Activated T-helper 2 cell treated with anti-CD3 and anti-CD28 coated beads, Interferon-gamma antibody, Interleukin-2, Interleukin-4, amounts not matched to agents 10 μg/mL and 5 μg/mL and 100 μg/mL, durations not matched to agents 14 hours and 24 hours and 36 hours (primary cell): ENCODE measurements around the gene NGDN. TPM values are rescaled to one million over a fixed set of nuclear protein-coding genes. Genes with fewer than 3 reads are reported as not detected.
A peak's percentile ranks its signal among the peaks of the same experiment; 100 is the strongest.
"Not testable (repeated sequence)": the region's sequence is repeated elsewhere in the genome, so short reads cannot be mapped to it uniquely, and the experiment has no call there.

Experiments
- DNase-seq: peaks from one replicate; pipeline ENCODE4 v3.0.0; 2021; ENCODE audit warnings: low spot score
- H3K27ac Mint-ChIP-seq: one replicate; pipeline ENCODE4 v1.8.0; 2021; ENCODE audit warnings: mixed read lengths
- H3K27me3 Mint-ChIP-seq: one replicate; pipeline ENCODE4 v1.8.0; 2021; ENCODE audit warnings: low read depth, mixed read lengths
- H3K36me3 Mint-ChIP-seq: one replicate; pipeline ENCODE4 v1.8.0; 2021; ENCODE audit warnings: low read depth, mixed read lengths
- H3K4me1 Mint-ChIP-seq: one replicate; pipeline ENCODE4 v1.8.0; 2021; ENCODE audit warnings: low read depth, mixed read lengths
- H3K4me3 Mint-ChIP-seq: one replicate; pipeline ENCODE4 v1.8.0; 2021; ENCODE audit warnings: low read depth, mild to moderate bottlenecking, moderate library complexity, mixed read lengths
- H3K9me3 Mint-ChIP-seq: one replicate; pipeline ENCODE4 v1.8.0; 2021; ENCODE audit warnings: mixed read lengths
- intact Hi-C: fragments of 100-400 bp; cut with micrococcal nuclease; formaldehyde crosslinking; loops from one replicate; pipeline ENCODE4 v1.15.1; 2023
- total RNA-seq: library from RNA; stranded (reverse); gene quantifications from 2 replicates; pipeline ENCODE4 v1.2.3, GENCODE V29; 2022

NGDN gene
- 65.6 and 65.7 TPM in 2 replicates for total RNA-seq

DNA sequence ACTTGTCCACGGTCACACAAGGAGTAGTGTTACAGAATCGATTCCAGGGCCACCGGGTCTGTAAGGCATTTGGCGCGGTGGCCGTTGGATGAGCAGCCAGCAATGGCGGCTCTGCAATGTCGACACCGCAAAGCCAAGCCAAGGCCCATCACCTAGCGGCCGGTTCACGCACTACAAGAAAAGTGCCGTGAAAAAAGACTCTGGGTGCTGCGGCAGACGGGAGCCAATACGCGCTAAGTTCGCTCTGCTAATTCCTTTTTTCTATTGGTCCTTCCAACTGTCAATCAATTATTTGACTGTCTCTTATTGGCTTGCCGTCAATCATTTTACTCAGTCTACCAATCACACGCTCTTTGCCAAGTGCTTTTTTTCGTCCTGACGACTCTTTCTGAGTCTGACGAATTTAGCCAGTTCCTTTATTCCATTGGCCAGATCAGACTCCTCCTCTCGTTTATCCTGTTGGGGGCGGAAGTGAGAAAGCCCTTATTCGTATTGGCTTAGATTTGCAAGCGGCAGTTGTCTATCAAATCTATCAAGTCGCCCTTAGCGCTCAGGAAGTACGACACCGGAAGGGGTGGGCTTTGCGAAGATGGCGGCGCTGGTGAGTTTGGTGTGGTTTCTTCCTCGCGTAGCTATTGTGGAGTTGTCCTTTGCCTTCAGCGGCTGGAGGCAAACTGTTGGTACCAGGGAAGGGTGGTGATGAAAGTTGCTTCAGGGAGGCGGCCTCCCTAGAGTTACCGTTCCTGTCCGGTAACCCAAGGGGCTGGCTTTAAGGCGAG is at the start of gene NGDN:
TSS of gene NGDN (plus strand) at position 577 of the 779 bp plus-strand sequence. CDS start at position 590, 13 bp downstream.
- Mint-ChIP-seq H3K36me3 (peaks cover 31% of the 10 kb centered on the region), H3K27ac (peak within 1 kb of the TSS; percentile 52), H3K27me3 (no peaks in the 10 kb centered on the region), H3K9me3 (no peaks in the 10 kb centered on the region), H3K4me1 (peaks cover 10% of the 10 kb centered on the region), H3K4me3 (no peak within 1 kb of the TSS)
- DNase-seq, result peak; percentile 91
- intact Hi-C loops, result loop anchor here (1.0 kb wide), 2 partner anchors 86 to 148 kb away; partner anchors contain the start of gene PABPN1

GRCh38 chr14:23421594-23421993 is 47.9 kb upstream of the NGDN start:
- Mint-ChIP-seq H3K27me3 (no peaks in the 10 kb centered on the region), H3K9me3 (no peaks in the 10 kb centered on the region), H3K4me3 (no peak overlapping the region), H3K36me3 (no peaks in the 10 kb centered on the region), H3K4me1 (peaks cover 11% of the 10 kb centered on the region), H3K27ac (peak overlapping the region; percentile 1)
- DNase-seq, result no peak
- intact Hi-C loops, result no loop called here

DNA sequence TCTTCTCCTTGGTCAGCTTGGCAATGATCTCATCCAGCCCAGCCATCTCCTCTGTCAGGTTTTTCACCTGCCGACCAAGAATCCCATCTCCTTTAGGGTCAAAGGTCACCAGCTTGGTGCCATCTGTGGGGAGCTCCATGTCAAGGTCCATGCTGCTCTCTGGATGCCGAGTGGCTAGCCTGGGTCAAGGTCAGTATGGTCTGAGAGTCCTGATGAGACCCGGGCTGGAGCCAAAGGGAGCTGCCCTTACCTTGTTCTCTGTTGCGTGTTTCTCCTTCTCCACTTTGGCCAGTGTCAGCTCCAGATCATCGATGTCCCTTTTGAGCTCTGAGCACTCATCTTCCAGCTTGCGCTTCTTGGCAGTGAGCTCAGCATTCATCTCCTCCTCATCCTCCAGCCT is 45.8 kb upstream of the NGDN start:
- Mint-ChIP-seq H3K9me3 (no peaks in the 10 kb centered on the region), H3K4me1 (peaks cover 11% of the 10 kb centered on the region), H3K27me3 (no peaks in the 10 kb centered on the region), H3K36me3 (no peaks in the 10 kb centered on the region), H3K4me3 (no peak overlapping the region), H3K27ac (no peak overlapping the region)
- intact Hi-C loops, result no loop called here
- no peak for DNase-seq

DNA sequence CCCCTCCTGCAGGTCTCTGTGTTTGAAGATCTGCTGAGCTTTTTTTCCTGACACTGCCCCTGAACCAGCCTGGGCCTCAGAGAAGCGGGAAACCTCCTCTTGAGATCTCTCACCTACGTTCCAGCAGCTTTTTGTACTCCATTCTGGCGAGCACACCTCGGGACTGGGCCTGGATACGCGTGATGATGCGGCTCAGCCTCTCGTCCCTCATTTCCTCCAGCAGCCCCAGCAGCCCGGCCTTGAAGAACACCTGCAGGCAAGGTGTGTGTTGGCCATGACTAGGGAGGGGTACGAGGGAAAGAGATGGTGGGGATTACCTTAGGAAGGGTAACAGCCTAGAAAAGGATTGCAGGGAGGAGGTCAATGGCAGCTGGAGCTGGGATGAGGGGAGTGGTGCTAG is 44.3 kb upstream of the NGDN start:
- H3K9me3 Mint-ChIP-seq, result no peaks in the 10 kb centered on the region

DNA sequence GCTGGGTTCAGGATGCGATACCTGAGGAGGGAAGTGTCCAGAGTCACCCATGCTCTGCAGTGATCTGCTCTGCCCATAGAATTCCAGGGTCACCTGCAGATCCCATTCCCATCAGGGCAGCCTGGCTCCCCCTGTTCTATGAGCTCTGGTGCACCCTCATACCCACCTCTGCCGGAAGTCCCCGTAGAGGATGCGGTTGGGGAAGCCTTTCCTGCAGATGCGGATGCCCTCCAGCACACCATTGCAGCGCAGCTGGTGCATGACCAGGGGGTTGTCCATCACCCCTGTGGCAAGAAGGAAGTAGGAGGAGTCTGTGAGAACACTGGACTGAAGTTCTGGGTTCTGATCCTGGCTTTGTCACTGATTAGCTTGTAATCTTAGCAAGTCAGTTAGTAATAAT is 43.7 kb upstream of the NGDN start:
- H3K36me3 Mint-ChIP-seq, H3K4me3 Mint-ChIP-seq, H3K9me3 Mint-ChIP-seq, H3K27ac Mint-ChIP-seq, DNase-seq, H3K27me3 Mint-ChIP-seq, intact Hi-C loops: not testable (repeated sequence)
- peaks cover 10% of the 10 kb centered on the region for H3K4me1 Mint-ChIP-seq

More for the DNA sequence above, 44.3 kb upstream of the NGDN start:
- intact Hi-C loops, result no loop called here
- no peak overlapping the region for H3K27ac Mint-ChIP-seq
- DNase-seq, result no peak
- H3K36me3 Mint-ChIP-seq, result no peaks in the 10 kb centered on the region
- H3K27me3 Mint-ChIP-seq, result no peaks in the 10 kb centered on the region
- peaks cover 11% of the 10 kb centered on the region for H3K4me1 Mint-ChIP-seq
- no peak overlapping the region for H3K4me3 Mint-ChIP-seq

DNA sequence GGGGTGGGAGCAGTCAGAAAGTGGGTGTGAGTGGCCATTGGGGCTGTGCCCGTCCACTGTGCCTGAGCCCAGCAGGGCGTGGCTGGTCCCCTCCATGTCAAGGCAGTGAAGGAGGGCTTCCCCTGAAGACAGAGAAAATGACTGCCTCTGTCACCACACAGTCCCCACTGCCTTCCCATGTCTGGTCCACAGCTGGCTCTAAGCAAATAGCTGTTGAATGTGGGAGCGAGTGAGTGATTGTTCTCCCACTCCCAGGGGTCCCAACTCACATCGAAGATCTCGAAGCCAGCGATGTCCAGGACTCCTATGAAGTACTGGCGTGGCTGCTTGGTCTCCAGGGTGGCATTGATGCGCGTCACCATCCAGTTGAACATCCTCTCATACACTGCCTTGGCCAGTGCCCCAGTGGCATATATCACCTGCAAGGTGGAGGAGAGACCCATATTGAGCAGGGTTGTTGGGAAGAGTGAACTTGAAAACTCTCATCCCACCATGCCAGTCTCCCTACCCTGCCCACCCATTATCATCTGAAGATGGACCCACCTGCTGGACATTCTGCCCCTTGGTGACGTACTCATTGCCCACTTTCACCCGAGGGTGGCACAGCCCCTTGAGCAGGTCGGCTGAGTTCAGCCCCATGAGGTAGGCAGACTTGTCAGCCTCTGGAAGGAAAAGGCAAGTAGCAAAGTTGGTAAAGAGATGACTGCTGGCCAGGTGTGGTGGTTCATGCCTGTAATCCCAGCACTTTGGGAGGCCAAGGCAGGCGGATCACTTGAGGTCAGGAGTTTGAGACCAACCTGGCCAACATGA is 40.6 kb upstream of the NGDN start:
- Mint-ChIP-seq H3K27ac (no peak overlapping the region), H3K4me3 (no peak overlapping the region), H3K9me3 (no peaks in the 10 kb centered on the region), H3K4me1 (no peaks in the 10 kb centered on the region), H3K36me3 (no peaks in the 10 kb centered on the region), H3K27me3 (no peaks in the 10 kb centered on the region)
- no peak for DNase-seq
- intact Hi-C loops, result no loop called here

DNA sequence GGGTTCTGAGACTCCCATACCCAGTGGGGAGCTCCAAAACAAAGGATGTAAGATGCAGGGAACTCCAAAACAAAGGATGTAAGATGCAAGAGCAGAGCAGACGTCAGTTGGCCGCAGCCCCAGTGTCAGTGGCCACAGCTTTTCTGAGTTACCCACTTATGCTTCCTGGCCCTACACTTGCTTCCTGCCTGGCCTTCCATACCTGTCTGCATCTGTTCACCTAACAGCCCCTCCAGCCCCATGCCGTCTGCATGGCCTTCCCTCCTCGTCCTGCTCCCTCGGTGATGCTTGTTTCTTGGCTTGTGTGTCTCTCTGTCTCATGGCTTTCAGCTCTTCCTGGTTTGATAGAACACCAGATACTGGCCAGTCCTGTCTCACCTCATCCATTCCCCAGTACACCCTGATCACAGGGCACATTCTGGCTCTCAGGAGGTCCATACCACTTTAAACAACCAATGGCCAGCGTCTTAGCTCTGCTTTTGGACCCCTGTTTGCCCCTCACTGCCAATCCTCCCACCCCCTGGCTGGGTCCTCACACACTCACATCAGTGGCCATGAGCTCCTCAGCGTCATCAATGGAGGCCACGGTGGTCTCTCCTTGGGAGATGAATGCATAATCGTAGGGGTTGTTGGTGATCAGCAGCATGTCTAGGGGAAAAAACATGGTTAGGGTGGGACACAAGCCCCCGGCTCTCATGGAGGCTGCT is 39.3 kb upstream of the NGDN start:
- no peaks in the 10 kb centered on the region for H3K36me3 Mint-ChIP-seq
- no peak overlapping the region for H3K27ac Mint-ChIP-seq
- no peaks in the 10 kb centered on the region for H3K9me3 Mint-ChIP-seq
- H3K4me3 Mint-ChIP-seq, result no peak overlapping the region
- no peaks in the 10 kb centered on the region for H3K4me1 Mint-ChIP-seq
- no peaks in the 10 kb centered on the region for H3K27me3 Mint-ChIP-seq
- DNase-seq, result no peak
- intact Hi-C loops, result no loop called here

DNA sequence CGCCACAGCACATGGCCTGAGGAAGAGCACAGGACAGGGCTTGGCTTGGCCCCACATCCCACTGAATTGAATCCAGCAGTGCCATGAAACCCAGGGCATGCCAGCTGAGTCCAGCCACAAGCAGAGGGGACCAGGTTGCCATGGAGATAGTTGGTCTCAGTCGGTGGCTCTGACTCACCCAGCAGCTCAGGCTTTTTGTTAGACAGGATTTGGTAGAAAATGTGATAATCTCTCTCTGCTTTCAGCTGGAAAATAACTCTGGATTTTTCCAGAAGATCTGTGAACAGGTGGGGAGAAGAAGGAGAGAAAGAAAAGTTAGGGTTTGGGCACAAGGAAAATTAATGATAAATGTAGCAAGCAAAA is 38.8 kb upstream of the NGDN start:
- no peaks in the 10 kb centered on the region for H3K36me3 Mint-ChIP-seq
- H3K4me1 Mint-ChIP-seq, result no peaks in the 10 kb centered on the region
- H3K9me3 Mint-ChIP-seq, result no peaks in the 10 kb centered on the region

DNA sequence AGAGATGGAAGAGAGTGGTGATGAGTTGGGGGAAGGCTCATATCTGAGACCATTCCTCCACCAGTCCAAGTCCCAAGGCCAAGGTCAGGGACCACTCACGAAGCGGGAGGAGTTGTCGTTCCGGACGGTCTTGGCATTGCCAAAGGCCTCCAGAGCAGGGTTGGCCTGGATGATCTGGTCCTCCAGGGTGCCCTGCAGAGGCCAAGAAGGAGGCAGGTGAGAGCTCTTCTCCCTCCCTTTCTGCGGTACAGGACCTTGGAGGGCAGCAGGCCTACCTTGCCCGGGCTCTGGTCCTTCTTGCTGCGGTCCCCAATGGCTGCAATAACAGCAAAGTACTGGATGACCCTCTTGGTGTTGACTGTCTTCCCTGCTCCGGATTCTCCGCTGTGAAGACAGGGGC is 38.0 kb upstream of the NGDN start:
- Mint-ChIP-seq H3K9me3 (no peaks in the 10 kb centered on the region), H3K36me3 (no peaks in the 10 kb centered on the region), H3K27ac (no peak overlapping the region), H3K27me3 (no peaks in the 10 kb centered on the region), H3K4me1 (no peaks in the 10 kb centered on the region), H3K4me3 (no peak overlapping the region)
- DNase-seq, result no peak
- intact Hi-C loops, result no loop called here

More for the DNA sequence above, 38.8 kb upstream of the NGDN start:
- no peaks in the 10 kb centered on the region for H3K27me3 Mint-ChIP-seq
- no peak overlapping the region for H3K27ac Mint-ChIP-seq
- no peak overlapping the region for H3K4me3 Mint-ChIP-seq
- intact Hi-C loops, result no loop called here
- no peak for DNase-seq

- Mint-ChIP-seq H3K27me3 (no peaks in the 10 kb centered on the region), H3K4me1 (no peaks in the 10 kb centered on the region), H3K4me3 (no peak overlapping the region), H3K27ac (no peak overlapping the region), H3K36me3 (no peaks in the 10 kb centered on the region), H3K9me3 (no peaks in the 10 kb centered on the region)
- DNase-seq, result no peak
- intact Hi-C loops, result no loop called here
Measured at GRCh38 chr14:23432102-23432925, 37.2 kb upstream of the NGDN start.

GRCh38 chr14:23432946-23433345 is 36.6 kb upstream of the NGDN start:
- no peak for DNase-seq
- H3K9me3 Mint-ChIP-seq, result no peaks in the 10 kb centered on the region
- H3K27ac Mint-ChIP-seq, result no peak overlapping the region
- no peak overlapping the region for H3K4me3 Mint-ChIP-seq
- no peaks in the 10 kb centered on the region for H3K36me3 Mint-ChIP-seq
- no peaks in the 10 kb centered on the region for H3K4me1 Mint-ChIP-seq
- H3K27me3 Mint-ChIP-seq, result no peaks in the 10 kb centered on the region
- intact Hi-C loops, result no loop called here

DNA sequence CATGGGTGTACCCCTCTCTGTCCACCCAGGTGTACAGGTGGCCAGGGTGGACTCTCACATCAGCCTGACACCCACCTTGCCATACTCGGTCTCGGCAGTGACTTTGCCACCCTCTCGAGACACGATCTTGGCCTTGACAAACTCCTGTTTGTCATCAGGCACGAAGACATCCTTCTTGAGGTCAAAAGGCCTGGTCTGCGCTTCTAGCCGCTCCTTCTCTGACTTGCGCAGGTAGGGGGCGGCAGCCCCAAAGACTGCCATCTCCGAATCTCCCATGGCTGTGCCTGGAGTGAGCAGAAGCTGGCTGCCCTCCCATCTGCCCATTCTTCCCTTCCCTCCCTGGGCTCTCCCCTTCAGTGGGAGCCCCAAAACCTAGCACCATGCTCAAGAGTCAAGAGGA is 36.0 kb upstream of the NGDN start:
- Mint-ChIP-seq H3K27ac (no peak overlapping the region), H3K4me3 (no peak overlapping the region), H3K9me3 (no peaks in the 10 kb centered on the region), H3K36me3 (no peaks in the 10 kb centered on the region), H3K4me1 (no peaks in the 10 kb centered on the region), H3K27me3 (no peaks in the 10 kb centered on the region)
- intact Hi-C loops, result no loop called here
- no peak for DNase-seq
